ENCODE data around the gene ZNF750. TPM values are rescaled to one million over a fixed set of nuclear protein-coding genes. Genes with fewer than 3 reads are reported as not detected.

ZNF750 gene
- total RNA-seq, 2 experiments from 2014 or later = not detected

Other genes starting within 250 kb of the ZNF750 start
- gene WDR45B, start 191.6 kb downstream of the ZNF750 start, total RNA-seq = 10 to 100 TPM; 42.8 to 43.0 TPM
- gene RAB40B, start 141.3 kb downstream of the ZNF750 start, total RNA-seq = 1 to 10 TPM; 1.4 to 1.9 TPM
- gene FN3KRP, start 123.3 kb downstream of the ZNF750 start, total RNA-seq = 10 to 100 TPM; 36.7 to 40.5 TPM
- 1 to 10 TPM; 1.6 to 2.3 TPM for gene FN3K, start 104.4 kb downstream of the ZNF750 start, total RNA-seq
- gene TBCD, start 88.0 kb downstream of the ZNF750 start, total RNA-seq = 10 to 100 TPM; 97.0 to 98.2 TPM
- gene METRNL, start 239.6 kb upstream of the ZNF750 start, total RNA-seq = 10 to 100 TPM; 62.8 to 71.1 TPM

All from activated CD4-positive, alpha-beta memory T cell treated with anti-CD3 and anti-CD28 coated beads for 36 hours (primary cell).